Keratinocyte (primary cell): ENCODE data around the gene ITPR2.
"Not testable (repeated sequence)": the region's sequence is repeated elsewhere in the genome, so short reads cannot be mapped to it uniquely, and the experiment has no call there.

Experiments used
- EZH2 ChIP-seq: IDR thresholded peaks from one replicate; pipeline ENCODE4 v1.6.1; 2012; ENCODE audit warnings: inconsistent platforms, mild to moderate bottlenecking, low read length, moderate library complexity
- TF ChIP-seq, protein P1 (sequence below), 3 experiments: IDR thresholded peaks in 1 of 3; conservative IDR thresholded peaks in 1 of 3; optimal IDR thresholded peaks in 1 of 3; 2 replicates in 2 of 3; 3 replicates in 1 of 3; pipeline versions ENCODE3 to v1.5.1; 2011; ENCODE audit warnings: low read length in 3 of 3, mild to moderate bottlenecking in 3 of 3, moderate library complexity in 2 of 3, control low read depth in 1 of 3, inconsistent platforms in 1 of 3; ENCODE audit not compliant: insufficient read depth in 2 of 3; ENCODE audit errors: extremely low read depth in 1 of 3

DNA sequence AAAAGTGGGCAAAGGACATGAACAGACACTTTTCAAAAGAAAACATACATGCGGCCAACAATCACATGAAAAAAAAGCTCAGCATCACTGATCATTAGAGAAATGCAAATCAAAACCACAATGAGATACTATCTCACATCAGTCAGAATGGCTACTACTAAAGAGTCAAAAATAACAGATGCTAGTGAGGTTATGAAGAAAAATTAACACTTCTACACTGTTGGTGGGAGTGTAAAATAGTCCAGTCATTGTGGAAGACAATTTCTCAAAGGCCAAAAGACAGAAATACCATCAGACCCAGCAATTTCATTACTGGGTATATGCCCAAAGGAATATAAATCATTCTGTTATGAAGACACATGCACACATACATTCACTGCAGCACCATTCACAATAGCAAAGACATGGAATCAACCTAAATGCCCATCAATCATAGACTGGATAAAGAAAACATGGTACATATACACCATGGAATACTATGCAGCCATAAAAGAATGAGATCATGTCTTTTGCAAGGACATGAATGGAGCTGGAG, 103.8 kb downstream of the ITPR2 start:
- TF ChIP-seq, protein P1, sequence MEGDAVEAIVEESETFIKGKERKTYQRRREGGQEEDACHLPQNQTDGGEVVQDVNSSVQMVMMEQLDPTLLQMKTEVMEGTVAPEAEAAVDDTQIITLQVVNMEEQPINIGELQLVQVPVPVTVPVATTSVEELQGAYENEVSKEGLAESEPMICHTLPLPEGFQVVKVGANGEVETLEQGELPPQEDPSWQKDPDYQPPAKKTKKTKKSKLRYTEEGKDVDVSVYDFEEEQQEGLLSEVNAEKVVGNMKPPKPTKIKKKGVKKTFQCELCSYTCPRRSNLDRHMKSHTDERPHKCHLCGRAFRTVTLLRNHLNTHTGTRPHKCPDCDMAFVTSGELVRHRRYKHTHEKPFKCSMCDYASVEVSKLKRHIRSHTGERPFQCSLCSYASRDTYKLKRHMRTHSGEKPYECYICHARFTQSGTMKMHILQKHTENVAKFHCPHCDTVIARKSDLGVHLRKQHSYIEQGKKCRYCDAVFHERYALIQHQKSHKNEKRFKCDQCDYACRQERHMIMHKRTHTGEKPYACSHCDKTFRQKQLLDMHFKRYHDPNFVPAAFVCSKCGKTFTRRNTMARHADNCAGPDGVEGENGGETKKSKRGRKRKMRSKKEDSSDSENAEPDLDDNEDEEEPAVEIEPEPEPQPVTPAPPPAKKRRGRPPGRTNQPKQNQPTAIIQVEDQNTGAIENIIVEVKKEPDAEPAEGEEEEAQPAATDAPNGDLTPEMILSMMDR (optimal IDR thresholded peaks at IDR 0.05 in 1 of 3, IDR thresholded peaks at IDR 0.05 in 1 of 3, conservative IDR thresholded peaks at IDR 0.05 in 1 of 3; ENCODE audit: extremely low read depth in 1 of 3, insufficient read depth in 2 of 3, low read length in 3 of 3), result not testable (repeated sequence)
- not testable (repeated sequence) for TF ChIP-seq EZH2
